OCI-LY3 (cell line): ENCODE data around the gene GPC3.

Source experiments
- H2AFZ ChIP-seq: fragments of 200-600, 300-600 bp; shearing (Covaris generic); 2 replicates; pipeline ENCODE4 v1.6.0; 2014; ENCODE audit warnings: antibody characterized with exemption, low read depth, low read length
- H3K27ac ChIP-seq: fragments of 200-600, 300-600 bp; sonication (generic); 2 replicates; pipeline ENCODE4 v1.5.1; 2014; ENCODE audit warnings: mild to moderate bottlenecking, low read length, moderate library complexity, mixed read lengths
- H3K27me3 ChIP-seq: fragments of 200-600, 300-600 bp; sonication (generic); 2 replicates; pipeline ENCODE4 v1.6.1; 2014; ENCODE audit warnings: low read depth, low read length, mixed read lengths
- H3K36me3 ChIP-seq: fragments of 200-600, 300-600 bp; sonication (generic); replicated peaks from 2 replicates; pipeline ENCODE3; 2014; ENCODE audit warnings: low read depth, low read length, mixed read lengths
- H3K4me1 ChIP-seq: fragments of 300-600, 200-600 bp; sonication (generic); 2 replicates; pipeline ENCODE4 v1.6.1; 2014; ENCODE audit warnings: low read length, mixed read lengths
- H3K4me2 ChIP-seq: fragments of 200-600, 300-600 bp; sonication (generic); 2 replicates; pipeline ENCODE4 v1.6.1; 2014; ENCODE audit warnings: low read length, mixed read lengths
- H3K4me3 ChIP-seq: fragments of 300-600, 200-600 bp; sonication (generic); 2 replicates; pipeline ENCODE4 v1.5.1; 2014; ENCODE audit warnings: antibody characterized with exemption, mild to moderate bottlenecking, low read length, moderate library complexity
- H3K79me2 ChIP-seq: fragments of 300-600, 200-600 bp; shearing (Covaris generic); 2 replicates; pipeline ENCODE4 v1.6.1; 2014; ENCODE audit warnings: mild to moderate bottlenecking, low read length, mixed read lengths
- H3K9ac ChIP-seq: fragments of 300-600, 200-600 bp; shearing (Covaris generic); 2 replicates; pipeline ENCODE4 v1.6.0; 2014; ENCODE audit warnings: mild to moderate bottlenecking, low read length, moderate library complexity
- H3K9me3 ChIP-seq: fragments of 200-600, 300-600 bp; shearing (Covaris generic); 2 replicates; pipeline ENCODE4 v1.6.1; 2014; ENCODE audit warnings: low read length, mixed read lengths; ENCODE audit not compliant: insufficient read depth
- H4K20me1 ChIP-seq: fragments of 200-600, 300-600 bp; sonication (generic); 2 replicates; pipeline ENCODE4 v1.6.1; 2016; ENCODE audit warnings: low read length, mixed read lengths; ENCODE audit not compliant: insufficient read depth
- CTCF ChIP-seq: fragments of 200-600, 300-600 bp; sonication (generic); IDR thresholded peaks from 2 replicates; pipeline ENCODE4 v1.5.1; 2014; ENCODE audit warnings: antibody characterized with exemption, low read length, low read depth
- EZH2phosphoT487 ChIP-seq: fragments of 200-600 bp; shearing (Covaris generic); IDR thresholded peaks from 2 replicates; pipeline ENCODE4 v1.6.1; 2018; ENCODE audit warnings: antibody characterized with exemption, mixed run types, low read depth

GPC3 gene

GRCh38 chrX:133909888-133910287 lies 75.5 kb downstream of the GPC3 start:
- no peaks in the 10 kb centered on the region for H3K9me3 ChIP-seq
- no peaks in the 10 kb centered on the region for H4K20me1 ChIP-seq
- no peak overlapping the region for H3K4me2 ChIP-seq
- no peaks in the 10 kb centered on the region for H3K27me3 ChIP-seq
- TF ChIP-seq CTCF (no peak), EZH2phosphoT487 (no peak)
- H3K27ac ChIP-seq: no peak overlapping the region
- peaks cover 40% of the 10 kb centered on the region for H3K4me1 ChIP-seq
- no peaks in the 10 kb centered on the region for H3K36me3 ChIP-seq
- no peak overlapping the region for H2AFZ ChIP-seq
- no peaks in the 10 kb centered on the region for H3K79me2 ChIP-seq
- no peak overlapping the region for H3K4me3 ChIP-seq
- no peak overlapping the region for H3K9ac ChIP-seq

- Histone ChIP-seq H3K9ac (no peak overlapping the region), H3K4me3 (no peak overlapping the region), H3K4me1 (peaks cover 36% of the 10 kb centered on the region), H4K20me1 (no peaks in the 10 kb centered on the region), H3K79me2 (no peaks in the 10 kb centered on the region), H3K27ac (no peak overlapping the region), H3K36me3 (no peaks in the 10 kb centered on the region), H2AFZ (no peak overlapping the region), H3K4me2 (no peak overlapping the region), H3K27me3 (no peaks in the 10 kb centered on the region), H3K9me3 (no peaks in the 10 kb centered on the region)
- TF ChIP-seq EZH2phosphoT487 (no peak), CTCF (no peak)
Measured at GRCh38 chrX:133908223-133908955, 77.0 kb downstream of the GPC3 start.

GRCh38 chrX:133907606-133908005 lies 77.8 kb downstream of the GPC3 start:
- Histone ChIP-seq H4K20me1 (no peaks in the 10 kb centered on the region), H3K9me3 (no peaks in the 10 kb centered on the region), H2AFZ (no peak overlapping the region), H3K4me3 (no peak overlapping the region), H3K27ac (no peak overlapping the region), H3K79me2 (no peaks in the 10 kb centered on the region), H3K36me3 (no peaks in the 10 kb centered on the region), H3K4me1 (peaks cover 28% of the 10 kb centered on the region), H3K9ac (no peak overlapping the region), H3K27me3 (no peaks in the 10 kb centered on the region), H3K4me2 (no peak overlapping the region)
- no peak for TF ChIP-seq CTCF
- TF ChIP-seq EZH2phosphoT487: no peak

GRCh38 chrX:133905305-133905704 lies 80.1 kb downstream of the GPC3 start:
- H4K20me1 ChIP-seq: no peaks in the 10 kb centered on the region
- H3K36me3 ChIP-seq: no peaks in the 10 kb centered on the region
- no peak overlapping the region for H3K4me2 ChIP-seq
- TF ChIP-seq EZH2phosphoT487 (no peak), CTCF (no peak)
- no peaks in the 10 kb centered on the region for H3K27me3 ChIP-seq
- no peak overlapping the region for H2AFZ ChIP-seq
- no peaks in the 10 kb centered on the region for H3K9me3 ChIP-seq
- no peak overlapping the region for H3K9ac ChIP-seq
- no peak overlapping the region for H3K4me3 ChIP-seq
- H3K79me2 ChIP-seq: no peaks in the 10 kb centered on the region
- H3K4me1 ChIP-seq: peaks cover 8% of the 10 kb centered on the region
- no peak overlapping the region for H3K27ac ChIP-seq
